GM21717 (cell line): ENCODE measurements around the gene DUSP15.

Experiments used
- ATAC-seq: cut with Tn5 transposase; IDR thresholded peaks from one replicate; pipeline ENCODE4 v1.9.1; 2021; ENCODE audit warnings: mild to moderate bottlenecking, moderate library complexity; ENCODE audit not compliant: unreplicated experiment

Gene DUSP15

DNA sequence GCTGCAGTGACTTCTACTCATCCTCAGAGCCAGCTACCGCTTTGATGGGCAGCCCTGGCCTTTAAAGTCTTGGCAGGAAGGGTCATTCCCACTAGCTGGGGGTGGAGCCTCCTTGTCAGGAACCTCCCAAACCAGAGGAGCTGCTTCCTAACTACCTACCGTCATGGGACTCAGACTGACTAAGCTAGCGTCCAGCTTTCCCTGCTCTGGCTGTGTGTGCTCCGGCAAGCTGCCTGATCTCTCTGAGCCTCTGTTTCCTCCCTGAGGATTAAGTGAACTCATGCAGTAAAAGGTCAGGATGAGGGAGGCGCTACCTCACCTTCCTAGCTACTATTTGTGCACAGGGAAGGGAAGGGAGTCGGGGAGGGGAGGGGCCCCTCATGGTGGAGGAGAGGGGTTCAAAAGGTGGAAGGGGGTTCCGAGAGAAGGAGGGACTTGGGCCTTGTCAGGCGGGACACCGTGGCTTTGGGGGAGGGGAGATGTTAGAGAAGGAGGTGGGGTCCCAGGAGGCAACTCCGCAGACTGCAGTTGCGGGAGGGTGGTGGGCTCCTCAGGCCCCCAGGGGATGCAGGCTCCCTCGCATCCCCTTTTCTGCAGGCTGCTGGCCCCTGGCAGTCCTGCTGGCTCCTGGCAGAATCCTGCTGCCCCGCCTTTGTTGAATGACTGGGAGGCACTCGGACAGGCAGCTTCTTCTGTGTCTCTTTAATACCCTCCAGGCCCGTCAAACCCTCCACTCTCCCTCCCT lies 9.8 kb downstream of the DUSP15 start:
- no peak for ATAC-seq

- ATAC-seq = no peak
Observed at GRCh38 chr20:31859998-31860380, 10.3 kb downstream of the DUSP15 start.

DNA sequence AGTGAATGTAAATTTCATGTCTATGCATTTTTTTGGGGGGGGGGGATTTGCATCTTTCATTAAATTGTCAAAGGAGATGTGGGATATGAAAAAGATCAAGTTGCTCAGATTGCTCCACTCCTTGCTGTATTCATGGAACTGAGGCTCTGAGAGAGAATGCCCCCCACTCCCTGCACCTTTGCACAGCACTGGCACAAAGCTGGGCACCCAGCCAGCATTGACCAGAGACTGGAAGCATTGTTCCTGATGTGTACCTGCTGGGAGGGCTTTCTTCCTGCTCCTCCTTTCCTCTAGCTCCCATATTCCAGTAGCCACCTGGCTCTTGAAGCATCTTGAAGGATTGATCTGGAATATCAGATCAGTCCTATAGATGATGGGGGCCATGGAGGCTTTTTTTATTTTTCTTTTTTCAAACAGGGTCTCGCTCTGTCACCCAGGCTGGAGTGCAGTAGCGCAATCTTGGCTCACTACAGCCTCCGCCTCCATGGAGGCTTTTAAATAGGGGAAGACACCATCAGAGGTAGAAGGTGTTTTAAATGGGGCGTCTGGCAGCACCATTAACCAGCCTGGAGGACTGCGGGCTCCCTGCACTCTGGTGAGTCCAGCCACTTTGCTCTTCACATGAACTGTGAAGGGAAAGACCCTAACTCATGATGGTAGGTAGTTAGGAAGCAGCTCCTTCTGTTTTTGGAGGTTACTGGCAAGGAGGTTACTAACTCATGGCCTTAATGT lies 10.9 kb downstream of the DUSP15 start:
- ATAC-seq = no peak

DNA sequence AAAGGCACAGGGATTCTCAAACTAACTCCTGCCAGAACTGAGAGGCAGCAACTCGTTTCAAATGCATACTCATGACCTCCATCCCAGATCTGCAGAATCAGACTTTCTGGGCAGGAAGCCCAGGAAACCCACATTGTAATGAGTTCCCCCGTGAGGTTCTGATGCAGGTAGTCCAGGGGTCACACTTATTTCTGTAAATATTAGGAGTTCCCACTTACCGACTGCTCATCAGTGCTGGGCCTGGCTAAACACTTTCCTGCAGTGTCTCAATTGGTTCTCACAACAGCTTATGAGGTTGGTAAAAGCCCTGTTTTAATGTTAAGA lies 11.6 kb downstream of the DUSP15 start:
- no peak for ATAC-seq

DNA sequence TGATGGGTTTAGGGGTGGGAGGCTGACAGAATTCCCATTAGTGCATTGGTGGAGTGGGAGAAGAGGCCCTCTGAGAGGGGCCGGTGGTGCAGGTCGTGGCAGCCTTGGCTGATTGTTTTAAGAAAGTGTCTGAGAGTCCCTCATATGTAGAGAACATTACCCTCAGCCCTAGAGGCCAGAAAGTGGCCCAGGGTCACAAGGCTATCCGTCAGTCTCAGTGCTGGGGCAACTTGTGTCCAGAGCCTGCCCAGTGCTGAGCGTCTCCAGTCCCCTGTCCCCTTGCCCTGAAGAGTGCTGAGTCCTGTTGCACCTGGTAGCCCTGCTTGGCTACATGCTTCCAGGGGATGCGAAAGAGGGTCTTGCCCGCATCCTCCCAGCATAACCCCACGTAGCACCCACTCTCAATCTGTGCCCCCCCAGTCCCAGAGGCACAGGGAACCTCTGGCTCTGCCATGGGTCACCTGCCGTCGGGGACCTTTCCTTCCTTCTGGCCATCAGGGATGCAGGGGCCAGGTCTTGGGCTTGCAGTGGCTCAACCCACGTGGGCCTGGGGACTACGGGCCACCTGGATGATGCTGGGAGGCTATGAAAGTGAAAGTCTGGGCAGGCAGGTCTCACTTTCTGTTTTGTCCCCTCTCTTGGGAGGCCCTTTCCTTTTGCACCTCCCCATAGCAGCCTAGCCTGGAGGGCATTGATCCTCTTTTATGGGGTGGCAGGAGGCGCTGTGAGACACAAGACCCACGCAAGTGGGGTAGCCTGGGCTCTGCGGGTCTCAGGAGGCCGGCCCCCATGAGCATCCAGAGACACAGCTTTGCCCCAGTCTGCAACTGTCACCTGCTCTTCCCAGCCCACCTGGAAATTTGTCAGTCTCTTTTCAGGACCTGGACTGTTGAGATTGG lies 12.2 kb downstream of the DUSP15 start:
- peak; percentile 70 for ATAC-seq

- ATAC-seq = no peak
Observed at GRCh38 chr20:31856516-31856915, 13.8 kb downstream of the DUSP15 start.

GRCh38 chr20:31853481-31853880 lies 16.8 kb downstream of the DUSP15 start:
- no peak for ATAC-seq

- no peak for ATAC-seq
Observed at GRCh38 chr20:31851240-31851955, 18.9 kb downstream of the DUSP15 start.

DNA sequence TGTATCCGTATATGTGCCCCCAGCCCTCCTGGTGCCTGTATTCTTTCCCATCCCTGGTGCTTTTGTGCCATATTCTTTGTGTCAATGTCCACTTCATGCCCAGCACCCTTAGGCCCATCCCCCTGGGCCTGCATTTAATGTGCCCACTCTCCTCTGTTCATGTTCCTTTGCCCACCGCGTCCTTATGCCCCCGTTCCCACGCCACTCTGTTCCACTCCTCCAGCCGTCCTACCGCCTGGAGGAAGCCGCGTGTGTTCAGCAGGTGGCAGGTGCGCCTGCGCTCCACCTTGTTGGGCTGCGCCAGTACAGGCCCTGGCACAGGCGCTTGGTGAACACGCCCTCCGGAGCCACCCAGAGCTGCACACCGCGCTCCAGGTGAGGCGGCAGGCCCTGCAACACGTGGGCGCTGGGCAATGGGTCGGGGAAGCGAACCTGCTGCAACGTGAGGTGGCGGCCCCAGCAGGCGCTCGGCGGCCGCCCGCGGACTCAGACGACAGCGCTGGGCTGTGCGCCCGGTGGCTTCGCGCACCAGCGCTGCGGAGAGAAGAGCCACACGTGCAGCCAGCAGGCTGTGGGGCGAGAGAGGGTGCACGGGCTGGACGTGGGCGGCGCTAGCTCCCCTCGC lies 20.9 kb downstream of the DUSP15 start:
- ATAC-seq = no peak

GRCh38 chr20:31848088-31848999 lies 22.0 kb downstream of the DUSP15 start:
- no peak for ATAC-seq

DNA sequence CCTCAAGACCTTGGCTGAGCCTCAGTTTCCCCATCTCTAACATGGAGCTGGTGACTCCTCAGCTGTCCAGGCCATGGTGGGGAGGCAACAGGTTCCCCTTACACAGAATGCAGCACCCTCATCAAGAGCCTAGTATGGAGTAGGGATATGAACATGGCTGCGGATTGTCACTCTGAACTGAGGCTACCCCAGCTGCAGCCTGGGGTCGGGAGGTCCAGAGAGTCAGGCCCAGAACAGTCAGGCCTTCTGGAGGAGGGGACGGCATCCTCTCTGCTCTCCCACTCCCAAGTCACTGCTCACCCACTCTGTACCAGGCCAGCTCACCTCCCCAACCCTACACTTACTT lies 23.6 kb downstream of the DUSP15 start:
- ATAC-seq = no peak

DNA sequence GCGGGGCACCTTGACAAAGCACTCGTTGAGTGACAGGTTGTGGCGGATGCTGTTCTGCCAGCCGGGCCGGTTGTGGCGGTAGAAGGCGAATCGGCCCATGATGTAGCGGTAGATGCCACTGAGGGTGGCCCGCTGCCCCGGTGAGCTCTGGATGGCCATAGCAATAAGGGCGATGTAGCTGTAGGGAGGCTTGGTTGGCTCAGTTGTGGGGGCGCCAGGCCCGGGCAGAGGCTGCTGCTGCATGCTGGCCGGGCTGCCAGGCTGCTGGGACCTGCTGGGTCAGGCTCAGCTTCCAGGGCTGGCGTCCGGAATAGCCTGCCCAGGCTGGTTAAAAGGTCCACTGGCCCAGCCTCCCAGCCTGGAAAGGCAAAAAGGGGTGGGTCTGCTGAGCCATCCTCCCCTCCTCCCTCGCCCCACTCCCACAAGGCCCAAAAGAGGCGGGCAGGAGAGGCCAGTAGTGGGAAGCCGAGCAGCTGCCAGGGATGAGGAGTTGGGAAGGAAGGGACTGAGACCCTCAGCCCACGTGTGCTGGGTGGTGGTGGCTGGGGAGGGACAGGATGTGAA lies 24.9 kb downstream of the DUSP15 start, which contains the start of gene FOXS1:
Gene FOXS1 (minus strand): TSS at position 305 of the 564 bp plus-strand sequence. CDS start 62 bp downstream, at position 243.
- no peak for ATAC-seq

DNA sequence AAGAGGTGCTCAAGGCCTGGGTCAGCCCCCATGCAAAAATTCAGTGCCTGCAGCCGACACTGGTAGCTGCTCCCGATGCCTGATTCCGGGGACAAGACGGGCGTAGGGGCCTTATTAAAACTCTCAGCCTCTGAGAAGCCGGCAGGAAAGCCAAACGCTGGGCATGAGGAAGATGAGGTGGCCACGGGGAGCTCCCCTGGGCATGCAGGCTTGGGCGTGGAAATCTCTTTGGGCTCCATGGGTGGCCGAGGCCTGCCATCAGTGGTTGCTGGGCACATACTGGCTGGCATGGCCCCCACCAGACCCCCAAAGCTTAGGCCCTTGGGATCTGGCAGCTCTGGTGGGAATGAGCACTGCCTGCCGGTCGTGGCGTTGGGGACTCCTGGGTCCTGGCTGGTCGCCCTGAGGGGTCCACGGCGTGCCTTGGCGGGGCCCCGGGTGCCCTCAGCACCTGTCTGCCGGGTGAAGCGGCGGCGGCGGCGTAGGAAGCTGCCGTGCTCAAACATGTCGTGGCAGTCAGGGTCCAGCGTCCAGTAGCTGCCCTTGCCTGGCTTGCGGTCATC lies 25.5 kb downstream of the DUSP15 start:
- no peak for ATAC-seq

GRCh38 chr20:31843881-31844280 lies 26.4 kb downstream of the DUSP15 start:
- no peak for ATAC-seq

- ATAC-seq = no peak
Observed at GRCh38 chr20:31843288-31843687, 27.0 kb downstream of the DUSP15 start.

DNA sequence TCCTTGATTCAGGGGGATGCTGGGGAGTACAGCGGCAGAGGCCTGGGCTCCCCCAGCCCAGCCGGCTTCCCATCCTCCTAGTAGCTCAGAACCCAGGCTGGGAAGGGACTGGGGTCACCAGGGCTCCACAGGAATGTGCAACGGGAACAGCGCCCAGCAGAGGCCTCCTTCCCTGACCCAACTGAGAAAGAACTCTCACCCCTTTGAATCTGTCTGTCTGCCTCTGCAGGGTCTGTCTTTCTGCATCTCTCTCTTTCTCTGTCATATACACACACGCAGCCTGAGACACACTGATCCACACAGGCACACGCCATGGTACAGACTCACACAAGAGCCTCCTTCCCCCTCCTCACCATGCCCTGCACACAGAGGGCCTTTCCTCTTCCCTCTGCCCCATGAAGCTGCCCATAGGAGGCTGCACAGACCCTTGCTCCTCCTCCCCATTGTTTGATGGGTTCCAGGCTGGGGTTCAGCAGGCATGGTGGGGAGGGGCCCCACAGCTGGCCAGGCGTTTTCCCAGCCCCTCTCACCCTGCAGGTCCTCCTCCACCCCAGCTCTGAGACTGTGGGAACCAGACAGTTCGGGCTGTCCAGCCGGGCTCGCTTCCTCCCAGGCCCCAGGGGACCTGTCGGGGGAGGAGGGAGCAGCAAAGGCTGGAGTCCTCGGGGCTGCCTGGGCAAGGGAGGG lies 27.7 kb downstream of the DUSP15 start:
- ATAC-seq = no peak

- no peak for ATAC-seq
Observed at GRCh38 chr20:31841928-31842327, 28.4 kb downstream of the DUSP15 start.
